HEK293 (cell line): ENCODE results near the gene HDGF.

ENCODE experiments used
- KLF10 ChIP-seq: fragments of 450-650 bp; IDR thresholded peaks from 2 replicates; pipeline ENCODE4 v1.5.1; 2018; ENCODE audit warnings: missing biosample characterization, mild to moderate bottlenecking, missing genetic modification characterization
- KLF8 ChIP-seq: fragments of 450-650 bp; formaldehyde crosslinking; IDR thresholded peaks from 2 replicates; pipeline ENCODE4 v1.5.1; 2016; ENCODE audit warnings: missing biosample characterization, missing genetic modification characterization
- RBAK ChIP-seq: fragments of 450-650 bp; formaldehyde crosslinking; IDR thresholded peaks from 2 replicates; pipeline ENCODE4 v1.5.1; 2016; ENCODE audit warnings: missing biosample characterization, missing genetic modification characterization
- ZFP69B ChIP-seq: fragments of 450-650 bp; formaldehyde crosslinking; IDR thresholded peaks from 2 replicates; pipeline ENCODE4 v1.5.1; 2016; ENCODE audit warnings: missing biosample characterization, missing genetic modification characterization
- ZNF140 ChIP-seq: fragments of 450-650 bp; formaldehyde crosslinking; IDR thresholded peaks from 2 replicates; pipeline ENCODE4 v1.5.1; 2016; ENCODE audit warnings: missing biosample characterization, missing genetic modification characterization
- ZNF16 ChIP-seq: fragments of 450-650 bp; formaldehyde crosslinking; IDR thresholded peaks from 2 replicates; pipeline ENCODE4 v1.5.1; 2016; ENCODE audit warnings: low read depth, missing biosample characterization, missing genetic modification characterization
- ZNF184 ChIP-seq: fragments of 450-650 bp; IDR thresholded peaks from 2 replicates; pipeline ENCODE4 v1.5.1; 2018; ENCODE audit warnings: missing biosample characterization, mild to moderate bottlenecking, missing genetic modification characterization
- ZNF366 ChIP-seq: fragments of 450-650 bp; formaldehyde crosslinking; conservative IDR thresholded peaks from 2 replicates; pipeline ENCODE4 v1.5.1; 2016; ENCODE audit warnings: missing biosample characterization, missing genetic modification characterization
- ZNF394 ChIP-seq: fragments of 450-650 bp; formaldehyde crosslinking; IDR thresholded peaks from 2 replicates; pipeline ENCODE4 v1.5.1; 2016; ENCODE audit warnings: missing biosample characterization, missing genetic modification characterization, mild to moderate bottlenecking, moderate library complexity, borderline replicate concordance
- ZNF416 ChIP-seq: fragments of 450-650 bp; formaldehyde crosslinking; IDR thresholded peaks from 2 replicates; pipeline ENCODE4 v1.5.1; 2016; ENCODE audit warnings: missing biosample characterization, missing genetic modification characterization
- ZNF473 ChIP-seq: fragments of 450-650 bp; formaldehyde crosslinking; IDR thresholded peaks from 2 replicates; pipeline ENCODE4 v1.5.1; 2017; ENCODE audit warnings: missing biosample characterization, missing genetic modification characterization
- ZNF514 ChIP-seq: fragments of 450-650 bp; formaldehyde crosslinking; IDR thresholded peaks from 2 replicates; pipeline ENCODE4 v1.5.1; 2016; ENCODE audit warnings: missing biosample characterization, missing genetic modification characterization
- ZNF548 ChIP-seq: fragments of 450-650 bp; formaldehyde crosslinking; IDR thresholded peaks from 2 replicates; pipeline ENCODE4 v1.5.1; 2016; ENCODE audit warnings: missing biosample characterization, missing genetic modification characterization
- ZNF621 ChIP-seq: fragments of 450-650 bp; formaldehyde crosslinking; IDR thresholded peaks from 2 replicates; pipeline ENCODE4 v1.5.1; 2017; ENCODE audit warnings: missing biosample characterization, missing genetic modification characterization
- ZNF629 ChIP-seq: fragments of 450-650 bp; formaldehyde crosslinking; IDR thresholded peaks from 2 replicates; pipeline ENCODE4 v1.5.1; 2017; ENCODE audit warnings: missing biosample characterization, missing genetic modification characterization
- ZNF654 ChIP-seq: fragments of 450-650 bp; formaldehyde crosslinking; IDR thresholded peaks from 2 replicates; pipeline ENCODE4 v1.5.1; 2016; ENCODE audit warnings: low read depth, missing biosample characterization, missing genetic modification characterization
- ZNF777 ChIP-seq: fragments of 450-650 bp; formaldehyde crosslinking; IDR thresholded peaks from 2 replicates; pipeline ENCODE4 v1.5.1; 2017; ENCODE audit warnings: missing biosample characterization, missing genetic modification characterization, borderline replicate concordance
- ZNF785 ChIP-seq: fragments of 450-650 bp; formaldehyde crosslinking; IDR thresholded peaks from 2 replicates; pipeline ENCODE4 v1.5.1; 2016; ENCODE audit warnings: missing biosample characterization, missing genetic modification characterization
- ZSCAN23 ChIP-seq: fragments of 450-650 bp; formaldehyde crosslinking; IDR thresholded peaks from 2 replicates; pipeline ENCODE4 v1.5.1; 2016; ENCODE audit warnings: missing biosample characterization, missing genetic modification characterization
- ZXDB ChIP-seq: fragments of 450-650 bp; formaldehyde crosslinking; IDR thresholded peaks from 2 replicates; pipeline ENCODE4 v1.5.1; 2016; ENCODE audit warnings: missing biosample characterization, missing genetic modification characterization
- TF ChIP-seq, protein P1 (sequence below): fragments of 450-650 bp; formaldehyde crosslinking; IDR thresholded peaks from 2 replicates; pipeline ENCODE4 v1.5.1; 2016; ENCODE audit warnings: missing biosample characterization, missing genetic modification characterization
- TF ChIP-seq, protein P2 (sequence below): fragments of 450-650 bp; formaldehyde crosslinking; IDR thresholded peaks from 2 replicates; pipeline ENCODE4 v1.5.1; 2016; ENCODE audit warnings: missing biosample characterization, missing genetic modification characterization
- TF ChIP-seq, protein P3 (sequence below): fragments of 450-650 bp; formaldehyde crosslinking; IDR thresholded peaks from 2 replicates; pipeline ENCODE4 v1.5.1; 2016; ENCODE audit warnings: missing biosample characterization, missing genetic modification characterization
- TF ChIP-seq, protein P4 (sequence below): fragments of 450-650 bp; formaldehyde crosslinking; IDR thresholded peaks from 2 replicates; pipeline ENCODE4 v1.5.1; 2016; ENCODE audit warnings: missing biosample characterization, missing genetic modification characterization
- TF ChIP-seq, protein P5 (sequence below): fragments of 450-650 bp; formaldehyde crosslinking; IDR thresholded peaks from 2 replicates; pipeline ENCODE4 v1.5.1; 2017; ENCODE audit warnings: missing biosample characterization, missing genetic modification characterization
- TF ChIP-seq, protein P6 (sequence below): fragments of 450-650 bp; formaldehyde crosslinking; IDR thresholded peaks from 2 replicates; pipeline ENCODE4 v1.5.1; 2016; ENCODE audit warnings: missing biosample characterization, missing genetic modification characterization
- TF ChIP-seq, protein P7 (sequence below): fragments of 450-650 bp; formaldehyde crosslinking; IDR thresholded peaks from 2 replicates; pipeline ENCODE4 v1.5.1; 2017; ENCODE audit warnings: missing biosample characterization, missing genetic modification characterization

Gene HDGF

DNA sequence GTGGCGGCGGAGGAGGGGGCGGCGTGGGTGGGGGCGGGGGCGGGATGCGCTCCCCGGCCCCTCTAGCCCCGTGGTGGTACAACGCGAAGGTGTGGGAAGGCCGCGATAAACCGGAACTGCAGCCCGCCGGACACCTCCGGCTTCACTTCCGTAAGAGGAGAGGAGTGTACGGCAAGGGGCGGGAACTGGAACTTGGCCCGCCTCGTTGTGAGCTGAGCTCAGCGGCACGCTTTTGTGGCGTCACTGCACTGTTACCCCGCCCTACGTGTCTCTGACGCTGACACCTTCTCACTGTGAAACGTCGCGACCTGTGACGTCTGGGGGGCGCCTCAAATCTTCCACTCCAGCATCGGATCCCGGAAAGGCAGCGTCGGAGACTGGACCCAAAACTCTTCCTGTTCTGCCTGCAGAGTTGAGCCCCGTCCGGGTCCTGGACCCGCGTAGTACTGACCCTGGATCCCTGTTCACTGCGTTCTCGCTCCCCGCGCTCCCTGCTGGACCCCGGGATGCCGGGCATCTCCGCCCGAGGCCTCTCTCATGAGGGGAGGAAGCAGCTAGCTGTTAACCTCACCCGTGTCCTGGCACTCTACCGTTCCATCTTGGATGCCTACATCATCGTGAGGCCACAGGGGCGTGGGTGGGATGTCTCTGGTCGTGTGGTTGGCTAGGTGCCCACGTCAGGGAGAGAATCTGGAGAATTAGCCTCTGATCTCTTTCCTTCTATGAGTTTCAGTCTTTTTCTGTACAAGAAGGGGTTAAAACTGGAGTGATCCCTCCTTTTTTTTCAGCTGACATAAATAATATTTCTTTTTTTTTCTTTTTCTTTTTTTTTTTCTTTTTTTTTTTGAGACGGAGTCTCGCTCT lies 22.6 kb downstream of the HDGF start, which contains the start of gene ISG20L2 (continued):
- TF ChIP-seq, protein P1, sequence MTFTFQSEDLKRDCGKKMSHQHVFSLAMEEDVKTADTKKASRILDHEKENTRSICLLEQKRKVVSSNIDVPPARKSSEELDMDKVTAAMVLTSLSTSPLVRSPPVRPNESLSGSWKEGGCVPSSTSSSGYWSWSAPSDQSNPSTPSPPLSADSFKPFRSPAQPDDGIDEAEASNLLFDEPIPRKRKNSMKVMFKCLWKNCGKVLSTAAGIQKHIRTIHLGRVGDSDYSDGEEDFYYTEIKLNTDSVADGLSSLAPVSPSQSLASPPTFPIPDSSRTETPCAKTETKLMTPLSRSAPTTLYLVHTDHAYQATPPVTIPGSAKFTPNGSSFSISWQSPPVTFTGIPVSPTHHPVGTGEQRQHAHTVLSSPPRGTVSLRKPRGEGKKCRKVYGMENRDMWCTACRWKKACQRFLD (tag by site-specific recombination): no peak
- TF ChIP-seq ZNF473 (tag by site-specific recombination) (no peak), ZNF140 (tag by site-specific recombination) (no peak), RBAK (tag by site-specific recombination) (no peak), ZNF184 (tag by site-specific recombination) (no peak), ZFP69B (tag by site-specific recombination) (0 out of 2 replicates have a peak, but pooled peaks have one; percentile 24), ZNF366 (tag by site-specific recombination) (no peak), ZNF514 (tag by site-specific recombination) (no peak), ZNF16 (tag by site-specific recombination) (no peak), KLF10 (tag by site-specific recombination) (peak; percentile 55; the same call in 1 of the 2 replicates), ZNF621 (tag by site-specific recombination) (no peak), ZNF416 (tag by site-specific recombination) (no peak), ZSCAN23 (tag by site-specific recombination) (no peak), KLF8 (peak; percentile 64), ZNF785 (tag by site-specific recombination) (no peak), ZNF629 (tag by site-specific recombination) (peak; percentile 100), ZNF777 (tag by site-specific recombination) (no peak), ZXDB (tag by site-specific recombination) (peak; percentile 81), ZNF394 (tag by site-specific recombination) (peak; percentile 50; the same call in 1 of the 2 replicates), ZNF548 (tag by site-specific recombination) (no peak), ZNF654 (tag by site-specific recombination) (no peak)
- TF ChIP-seq, protein P2, sequence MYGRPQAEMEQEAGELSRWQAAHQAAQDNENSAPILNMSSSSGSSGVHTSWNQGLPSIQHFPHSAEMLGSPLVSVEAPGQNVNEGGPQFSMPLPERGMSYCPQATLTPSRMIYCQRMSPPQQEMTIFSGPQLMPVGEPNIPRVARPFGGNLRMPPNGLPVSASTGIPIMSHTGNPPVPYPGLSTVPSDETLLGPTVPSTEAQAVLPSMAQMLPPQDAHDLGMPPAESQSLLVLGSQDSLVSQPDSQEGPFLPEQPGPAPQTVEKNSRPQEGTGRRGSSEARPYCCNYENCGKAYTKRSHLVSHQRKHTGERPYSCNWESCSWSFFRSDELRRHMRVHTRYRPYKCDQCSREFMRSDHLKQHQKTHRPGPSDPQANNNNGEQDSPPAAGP (tag by site-specific recombination): peak; percentile 74
- TF ChIP-seq, protein P3, sequence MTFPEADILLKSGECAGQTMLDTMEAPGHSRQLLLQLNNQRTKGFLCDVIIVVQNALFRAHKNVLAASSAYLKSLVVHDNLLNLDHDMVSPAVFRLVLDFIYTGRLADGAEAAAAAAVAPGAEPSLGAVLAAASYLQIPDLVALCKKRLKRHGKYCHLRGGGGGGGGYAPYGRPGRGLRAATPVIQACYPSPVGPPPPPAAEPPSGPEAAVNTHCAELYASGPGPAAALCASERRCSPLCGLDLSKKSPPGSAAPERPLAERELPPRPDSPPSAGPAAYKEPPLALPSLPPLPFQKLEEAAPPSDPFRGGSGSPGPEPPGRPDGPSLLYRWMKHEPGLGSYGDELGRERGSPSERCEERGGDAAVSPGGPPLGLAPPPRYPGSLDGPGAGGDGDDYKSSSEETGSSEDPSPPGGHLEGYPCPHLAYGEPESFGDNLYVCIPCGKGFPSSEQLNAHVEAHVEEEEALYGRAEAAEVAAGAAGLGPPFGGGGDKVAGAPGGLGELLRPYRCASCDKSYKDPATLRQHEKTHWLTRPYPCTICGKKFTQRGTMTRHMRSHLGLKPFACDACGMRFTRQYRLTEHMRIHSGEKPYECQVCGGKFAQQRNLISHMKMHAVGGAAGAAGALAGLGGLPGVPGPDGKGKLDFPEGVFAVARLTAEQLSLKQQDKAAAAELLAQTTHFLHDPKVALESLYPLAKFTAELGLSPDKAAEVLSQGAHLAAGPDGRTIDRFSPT (tag by site-specific recombination): peak; percentile 47; the same call in 1 of the 2 replicates
- TF ChIP-seq, protein P4, sequence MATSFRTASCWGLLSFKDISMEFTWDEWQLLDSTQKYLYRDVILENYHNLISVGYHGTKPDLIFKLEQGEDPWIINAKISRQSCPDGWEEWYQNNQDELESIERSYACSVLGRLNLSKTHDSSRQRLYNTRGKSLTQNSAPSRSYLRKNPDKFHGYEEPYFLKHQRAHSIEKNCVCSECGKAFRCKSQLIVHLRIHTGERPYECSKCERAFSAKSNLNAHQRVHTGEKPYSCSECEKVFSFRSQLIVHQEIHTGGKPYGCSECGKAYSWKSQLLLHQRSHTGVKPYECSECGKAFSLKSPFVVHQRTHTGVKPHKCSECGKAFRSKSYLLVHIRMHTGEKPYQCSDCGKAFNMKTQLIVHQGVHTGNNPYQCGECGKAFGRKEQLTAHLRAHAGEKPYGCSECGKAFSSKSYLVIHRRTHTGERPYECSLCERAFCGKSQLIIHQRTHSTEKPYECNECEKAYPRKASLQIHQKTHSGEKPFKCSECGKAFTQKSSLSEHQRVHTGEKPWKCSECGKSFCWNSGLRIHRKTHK (tag by site-specific recombination): no peak
- TF ChIP-seq, protein P5, sequence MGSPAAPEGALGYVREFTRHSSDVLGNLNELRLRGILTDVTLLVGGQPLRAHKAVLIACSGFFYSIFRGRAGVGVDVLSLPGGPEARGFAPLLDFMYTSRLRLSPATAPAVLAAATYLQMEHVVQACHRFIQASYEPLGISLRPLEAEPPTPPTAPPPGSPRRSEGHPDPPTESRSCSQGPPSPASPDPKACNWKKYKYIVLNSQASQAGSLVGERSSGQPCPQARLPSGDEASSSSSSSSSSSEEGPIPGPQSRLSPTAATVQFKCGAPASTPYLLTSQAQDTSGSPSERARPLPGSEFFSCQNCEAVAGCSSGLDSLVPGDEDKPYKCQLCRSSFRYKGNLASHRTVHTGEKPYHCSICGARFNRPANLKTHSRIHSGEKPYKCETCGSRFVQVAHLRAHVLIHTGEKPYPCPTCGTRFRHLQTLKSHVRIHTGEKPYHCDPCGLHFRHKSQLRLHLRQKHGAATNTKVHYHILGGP (tag by site-specific recombination): no peak
- TF ChIP-seq, protein P6, sequence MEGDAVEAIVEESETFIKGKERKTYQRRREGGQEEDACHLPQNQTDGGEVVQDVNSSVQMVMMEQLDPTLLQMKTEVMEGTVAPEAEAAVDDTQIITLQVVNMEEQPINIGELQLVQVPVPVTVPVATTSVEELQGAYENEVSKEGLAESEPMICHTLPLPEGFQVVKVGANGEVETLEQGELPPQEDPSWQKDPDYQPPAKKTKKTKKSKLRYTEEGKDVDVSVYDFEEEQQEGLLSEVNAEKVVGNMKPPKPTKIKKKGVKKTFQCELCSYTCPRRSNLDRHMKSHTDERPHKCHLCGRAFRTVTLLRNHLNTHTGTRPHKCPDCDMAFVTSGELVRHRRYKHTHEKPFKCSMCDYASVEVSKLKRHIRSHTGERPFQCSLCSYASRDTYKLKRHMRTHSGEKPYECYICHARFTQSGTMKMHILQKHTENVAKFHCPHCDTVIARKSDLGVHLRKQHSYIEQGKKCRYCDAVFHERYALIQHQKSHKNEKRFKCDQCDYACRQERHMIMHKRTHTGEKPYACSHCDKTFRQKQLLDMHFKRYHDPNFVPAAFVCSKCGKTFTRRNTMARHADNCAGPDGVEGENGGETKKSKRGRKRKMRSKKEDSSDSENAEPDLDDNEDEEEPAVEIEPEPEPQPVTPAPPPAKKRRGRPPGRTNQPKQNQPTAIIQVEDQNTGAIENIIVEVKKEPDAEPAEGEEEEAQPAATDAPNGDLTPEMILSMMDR (tag by site-specific recombination): peak; percentile 63; the same call in 1 of the 2 replicates
- TF ChIP-seq, protein P7, sequence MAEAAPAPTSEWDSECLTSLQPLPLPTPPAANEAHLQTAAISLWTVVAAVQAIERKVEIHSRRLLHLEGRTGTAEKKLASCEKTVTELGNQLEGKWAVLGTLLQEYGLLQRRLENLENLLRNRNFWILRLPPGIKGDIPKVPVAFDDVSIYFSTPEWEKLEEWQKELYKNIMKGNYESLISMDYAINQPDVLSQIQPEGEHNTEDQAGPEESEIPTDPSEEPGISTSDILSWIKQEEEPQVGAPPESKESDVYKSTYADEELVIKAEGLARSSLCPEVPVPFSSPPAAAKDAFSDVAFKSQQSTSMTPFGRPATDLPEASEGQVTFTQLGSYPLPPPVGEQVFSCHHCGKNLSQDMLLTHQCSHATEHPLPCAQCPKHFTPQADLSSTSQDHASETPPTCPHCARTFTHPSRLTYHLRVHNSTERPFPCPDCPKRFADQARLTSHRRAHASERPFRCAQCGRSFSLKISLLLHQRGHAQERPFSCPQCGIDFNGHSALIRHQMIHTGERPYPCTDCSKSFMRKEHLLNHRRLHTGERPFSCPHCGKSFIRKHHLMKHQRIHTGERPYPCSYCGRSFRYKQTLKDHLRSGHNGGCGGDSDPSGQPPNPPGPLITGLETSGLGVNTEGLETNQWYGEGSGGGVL (tag by site-specific recombination): no peak
